Stimulated activated effector memory CD8-positive, alpha-beta T cell treated with anti-CD3 and anti-CD28 coated beads, Interleukin-12 subunit alpha, Interleukin-12 subunit beta, amount 100 ng/mL, for 72 hours (primary cell): ENCODE results near the gene RTF2.
A peak's percentile ranks its signal among the peaks of the same experiment; 100 is the strongest.

Experiments used
- ATAC-seq: fragments of 150-1000 bp; cut with Tn5 transposase; 2 replicates; pipeline ENCODE4 v1.10.0; 2021
- DNase-seq, 2 donors: peaks; one replicate each; pipeline ENCODE4 v3.0.0; 2021 to 2022; ENCODE audit warnings: low spot score in 2 of 2
- H3K27ac Mint-ChIP-seq: one replicate; pipeline ENCODE4 v1.8.0; 2022; ENCODE audit warnings: mild to moderate bottlenecking, mixed read lengths
- H3K36me3 Mint-ChIP-seq: one replicate; pipeline ENCODE4 v1.8.0; 2022; ENCODE audit warnings: mild to moderate bottlenecking, mixed read lengths
- H3K4me1 Mint-ChIP-seq: one replicate; pipeline ENCODE4 v1.8.0; 2022; ENCODE audit warnings: mixed read lengths
- H3K4me3 Mint-ChIP-seq: one replicate; pipeline ENCODE4 v1.8.0; 2022; ENCODE audit warnings: mild to moderate bottlenecking, mixed read lengths
- H3K9me3 Mint-ChIP-seq: one replicate; pipeline ENCODE4 v1.8.0; 2022; ENCODE audit warnings: mixed read lengths

RTF2 gene

DNA sequence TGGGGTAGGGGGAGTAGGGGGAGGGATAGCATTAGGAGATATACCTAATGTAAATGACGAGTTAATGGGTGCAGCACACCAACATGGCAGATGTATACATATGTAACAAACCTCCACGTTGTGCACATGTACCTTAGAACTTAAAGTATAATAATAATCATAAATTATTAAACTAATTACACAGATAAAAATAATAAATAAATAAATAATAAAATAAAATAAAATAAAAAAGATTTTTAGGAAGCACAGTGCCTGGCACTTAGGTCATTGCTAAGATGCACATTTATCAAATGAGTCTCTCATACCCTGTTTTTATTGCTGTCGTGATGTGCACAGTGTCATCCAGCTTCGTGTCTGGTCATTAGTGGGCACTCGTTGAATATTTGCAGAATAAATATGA lies 19.0 kb upstream of the RTF2 start:
- DNase-seq, result no peak
- Mint-ChIP-seq H3K9me3 (no peaks in the 10 kb centered on the region), H3K27ac (no peak overlapping the region), H3K36me3 (peaks cover 71% of the 10 kb centered on the region), H3K4me1 (peaks cover 16% of the 10 kb centered on the region), H3K4me3 (no peak overlapping the region)
- no peak for ATAC-seq

DNA sequence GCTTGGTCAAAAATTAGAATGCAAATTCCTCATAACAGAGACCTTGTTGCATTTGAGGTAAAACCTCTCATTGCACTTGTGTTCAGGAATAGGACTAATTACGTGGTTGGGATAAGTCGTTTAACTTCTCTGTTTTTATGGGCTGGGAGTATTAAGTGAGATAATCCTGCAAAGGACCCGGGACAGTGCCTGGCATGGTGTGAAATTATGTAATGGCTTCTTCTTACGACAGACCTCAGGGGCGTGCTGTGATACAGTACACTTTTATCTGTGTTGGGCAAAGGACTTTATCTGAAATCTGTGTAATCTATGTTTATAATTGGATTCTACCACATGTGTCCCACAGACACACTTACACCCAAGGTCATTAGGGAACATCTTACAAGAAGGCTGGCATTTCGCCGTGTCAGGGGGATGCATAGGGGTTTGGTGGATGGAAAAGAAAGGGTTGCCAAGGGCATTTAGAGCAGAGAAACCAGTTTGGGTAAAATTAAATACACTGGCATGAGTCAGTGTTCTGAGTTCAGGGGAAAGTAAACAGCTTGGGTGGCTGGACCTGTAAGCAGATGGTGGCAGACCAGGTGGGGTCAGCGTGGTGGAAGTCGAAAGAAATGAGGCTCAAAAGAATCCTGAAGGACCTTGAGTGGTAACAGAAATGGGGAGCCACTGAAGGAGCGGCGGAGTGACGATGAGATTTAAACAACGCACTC lies 17.2 kb upstream of the RTF2 start:
- ATAC-seq (no peak), DNase-seq (no peak)
- Mint-ChIP-seq H3K9me3 (no peaks in the 10 kb centered on the region), H3K36me3 (peaks cover 67% of the 10 kb centered on the region), H3K27ac (peak overlapping the region; percentile 65), H3K4me1 (peaks cover 19% of the 10 kb centered on the region), H3K4me3 (no peak overlapping the region)

GRCh38 chr20:56453352-56453751 lies 15.1 kb upstream of the RTF2 start:
- no peaks in the 10 kb centered on the region for H3K9me3 Mint-ChIP-seq
- ATAC-seq, result no peak
- H3K36me3 Mint-ChIP-seq, result peaks cover 56% of the 10 kb centered on the region
- no peak overlapping the region for H3K27ac Mint-ChIP-seq
- H3K4me1 Mint-ChIP-seq, result peaks cover 19% of the 10 kb centered on the region
- peak overlapping the region; percentile 40 for H3K4me3 Mint-ChIP-seq
- no peak for DNase-seq

DNA sequence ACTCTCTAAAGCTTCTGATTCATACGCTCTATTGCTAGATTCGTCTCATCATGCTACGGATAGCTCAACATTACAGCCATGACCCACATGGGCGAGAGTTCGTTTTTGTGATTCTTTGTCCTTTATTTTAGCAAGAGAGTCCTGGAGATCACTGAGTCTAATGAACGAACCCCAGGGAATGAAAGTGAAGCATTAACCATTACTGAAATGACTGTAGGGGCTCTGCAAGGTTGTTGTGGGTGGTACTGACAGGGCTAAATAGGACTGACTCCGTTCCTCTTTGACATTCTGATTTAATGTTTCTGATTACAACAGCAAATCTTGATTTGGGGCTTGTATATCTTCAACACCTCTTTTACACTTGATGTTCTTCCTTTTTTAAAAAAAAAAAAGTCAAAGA lies 13.7 kb upstream of the RTF2 start:
- DNase-seq, result no peak
- H3K27ac Mint-ChIP-seq, result peak overlapping the region; percentile 92
- peaks cover 23% of the 10 kb centered on the region for H3K4me1 Mint-ChIP-seq
- H3K4me3 Mint-ChIP-seq, result peak overlapping the region; percentile 40
- ATAC-seq, result peak; percentile 99
- no peaks in the 10 kb centered on the region for H3K9me3 Mint-ChIP-seq
- peaks cover 59% of the 10 kb centered on the region for H3K36me3 Mint-ChIP-seq

- Mint-ChIP-seq H3K9me3 (no peaks in the 10 kb centered on the region), H3K4me3 (no peak overlapping the region), H3K4me1 (peaks cover 45% of the 10 kb centered on the region), H3K27ac (no peak overlapping the region), H3K36me3 (peaks cover 32% of the 10 kb centered on the region)
- ATAC-seq, result no peak
- no peak for DNase-seq
Observed at GRCh38 chr20:56458206-56458821, 10.1 kb upstream of the RTF2 start.

DNA sequence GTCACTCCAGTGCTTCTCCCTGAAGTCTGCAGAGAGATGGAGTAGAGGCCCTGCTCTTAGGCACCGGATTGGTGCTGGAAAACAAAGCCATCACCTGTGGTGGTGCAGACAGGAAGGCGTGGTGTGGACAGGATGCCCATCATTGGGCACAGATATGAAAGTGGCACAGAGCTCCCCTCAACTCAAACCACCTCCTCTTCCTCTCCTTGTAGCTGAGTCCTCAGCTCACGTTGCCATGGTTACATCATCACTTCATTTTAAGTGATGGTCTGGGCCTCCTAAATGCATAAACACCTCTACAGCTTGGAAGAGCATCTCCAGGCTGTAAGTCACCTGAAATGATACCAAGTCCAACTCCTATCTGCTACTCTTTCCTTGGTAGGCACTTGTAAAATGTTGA lies 8.0 kb upstream of the RTF2 start:
- Mint-ChIP-seq H3K4me3 (no peak overlapping the region), H3K4me1 (peaks cover 37% of the 10 kb centered on the region), H3K27ac (peak overlapping the region; percentile 85), H3K36me3 (peaks cover 22% of the 10 kb centered on the region), H3K9me3 (no peaks in the 10 kb centered on the region)
- ATAC-seq (peak; percentile 91), DNase-seq (no peak)

DNA sequence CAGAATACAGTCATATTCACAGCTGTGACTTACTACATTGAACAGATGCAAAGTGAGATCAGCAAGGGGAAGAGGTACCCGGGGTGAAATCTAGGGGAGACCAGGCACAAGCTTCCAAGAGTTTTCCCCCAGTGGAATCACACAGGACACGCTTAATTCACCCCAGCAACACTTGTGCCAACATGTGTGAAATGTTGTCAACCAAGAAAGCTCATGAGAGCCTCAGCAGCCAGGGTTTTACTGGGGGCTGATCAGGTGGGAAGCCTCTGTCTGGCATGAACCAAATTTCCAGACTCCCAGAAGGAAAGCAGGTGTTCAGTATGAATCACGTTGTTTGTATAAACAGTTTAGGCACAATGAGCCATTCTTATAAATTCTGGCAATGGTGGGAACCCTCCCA lies 6.9 kb upstream of the RTF2 start:
- Mint-ChIP-seq H3K4me1 (peaks cover 40% of the 10 kb centered on the region), H3K9me3 (no peaks in the 10 kb centered on the region), H3K4me3 (no peak overlapping the region), H3K27ac (peak overlapping the region; percentile 85), H3K36me3 (peaks cover 19% of the 10 kb centered on the region)
- ATAC-seq (no peak), DNase-seq (no peak)

DNA sequence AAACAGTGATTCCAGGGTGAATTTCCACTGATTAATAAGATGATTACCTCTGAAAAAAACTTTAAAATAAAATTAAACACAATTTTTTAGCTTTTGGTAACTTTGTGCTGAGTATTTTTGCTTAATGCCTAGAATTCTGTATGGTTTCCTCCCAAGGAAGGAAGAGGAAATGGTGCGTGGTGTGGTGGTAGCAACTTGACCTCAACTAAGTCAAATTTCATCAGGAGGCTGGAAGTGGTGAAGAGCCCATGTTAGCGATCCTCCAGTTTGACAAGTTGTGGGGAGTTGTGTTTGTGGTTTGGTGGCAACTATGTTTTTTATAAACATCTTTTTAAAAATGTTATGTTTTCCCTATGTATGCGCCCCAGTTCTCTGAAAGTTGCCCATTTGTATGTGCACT lies 5.0 kb upstream of the RTF2 start:
- DNase-seq (no peak), ATAC-seq (no peak)
- H3K4me3 Mint-ChIP-seq, result peak overlapping the region; percentile 40
- H3K9me3 Mint-ChIP-seq, result no peaks in the 10 kb centered on the region
- peak overlapping the region; percentile 32 for H3K27ac Mint-ChIP-seq
- H3K36me3 Mint-ChIP-seq, result peaks cover 26% of the 10 kb centered on the region
- H3K4me1 Mint-ChIP-seq, result peaks cover 48% of the 10 kb centered on the region

- Mint-ChIP-seq H3K4me3 (no peak overlapping the region), H3K36me3 (peaks cover 23% of the 10 kb centered on the region), H3K27ac (no peak overlapping the region), H3K9me3 (no peaks in the 10 kb centered on the region), H3K4me1 (peaks cover 49% of the 10 kb centered on the region)
- ATAC-seq, result no peak
- no peak for DNase-seq
Observed at GRCh38 chr20:56465997-56466396, 2.4 kb upstream of the RTF2 start.

DNA sequence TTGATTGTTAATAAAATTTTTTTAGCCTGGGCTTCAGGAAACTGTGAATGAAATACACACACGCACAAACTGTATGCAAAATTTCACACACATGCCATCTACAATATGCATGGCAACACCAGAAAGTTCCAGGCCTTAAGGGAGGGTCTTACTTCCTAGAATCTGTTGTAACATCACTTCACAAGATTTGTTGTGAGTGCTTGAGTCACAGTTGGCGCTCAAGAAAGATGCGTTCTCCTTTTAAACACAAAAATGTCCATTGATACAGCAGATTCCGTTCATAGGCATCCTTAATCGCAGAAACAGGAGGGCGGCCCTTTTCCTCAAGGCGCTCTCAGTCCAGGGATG lies 485 bp upstream of the RTF2 start:
- peak; percentile 42 for ATAC-seq
- peaks cover 42% of the 10 kb centered on the region for H3K36me3 Mint-ChIP-seq
- no peak for DNase-seq
- H3K4me1 Mint-ChIP-seq, result peaks cover 41% of the 10 kb centered on the region
- no peaks in the 10 kb centered on the region for H3K9me3 Mint-ChIP-seq
- peak overlapping the region; percentile 96 for H3K27ac Mint-ChIP-seq
- peak overlapping the region; percentile 91 for H3K4me3 Mint-ChIP-seq

DNA sequence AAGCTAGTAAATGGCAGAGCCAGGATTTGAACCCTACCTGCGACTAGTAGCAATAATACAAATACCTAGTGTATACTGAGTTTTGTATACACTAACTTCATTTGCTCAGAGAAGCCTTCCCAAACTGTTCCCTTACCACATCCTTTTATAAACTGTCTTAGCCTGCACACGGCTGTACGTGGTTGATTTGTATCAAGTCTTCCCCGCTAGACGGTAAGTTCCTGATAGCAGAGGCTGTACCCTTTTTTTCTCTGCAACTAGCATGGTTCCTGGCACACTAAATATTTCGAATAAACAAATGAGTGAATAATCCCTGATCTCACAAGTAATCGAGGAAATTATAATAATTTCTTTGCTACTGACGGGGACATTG lies 636 bp downstream of the RTF2 start:
- Mint-ChIP-seq H3K9me3 (no peaks in the 10 kb centered on the region), H3K27ac (peak overlapping the region; percentile 96), H3K4me1 (peaks cover 29% of the 10 kb centered on the region), H3K36me3 (peaks cover 53% of the 10 kb centered on the region), H3K4me3 (peak overlapping the region; percentile 91)
- no peak for ATAC-seq
- DNase-seq, result no peak

DNA sequence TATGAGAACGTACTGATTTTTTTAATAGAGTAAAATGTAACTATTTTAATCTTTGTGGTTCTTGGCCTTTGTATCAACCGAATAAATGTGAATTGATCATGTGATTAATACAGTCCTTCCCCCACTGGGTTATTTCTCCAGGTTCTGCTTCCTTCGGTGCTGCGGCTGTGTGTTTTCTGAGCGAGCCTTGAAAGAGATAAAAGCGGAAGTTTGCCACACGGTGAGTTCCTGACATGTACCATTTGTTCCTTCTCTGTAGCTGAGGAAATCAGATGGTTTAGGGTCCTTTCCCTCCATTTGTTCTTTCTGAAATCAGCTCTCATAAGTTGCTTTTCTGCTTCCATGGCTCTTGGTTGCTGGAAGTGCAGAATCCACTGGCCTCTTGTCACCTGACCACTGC lies 15.5 kb downstream of the RTF2 start:
- ATAC-seq, result no peak

DNA sequence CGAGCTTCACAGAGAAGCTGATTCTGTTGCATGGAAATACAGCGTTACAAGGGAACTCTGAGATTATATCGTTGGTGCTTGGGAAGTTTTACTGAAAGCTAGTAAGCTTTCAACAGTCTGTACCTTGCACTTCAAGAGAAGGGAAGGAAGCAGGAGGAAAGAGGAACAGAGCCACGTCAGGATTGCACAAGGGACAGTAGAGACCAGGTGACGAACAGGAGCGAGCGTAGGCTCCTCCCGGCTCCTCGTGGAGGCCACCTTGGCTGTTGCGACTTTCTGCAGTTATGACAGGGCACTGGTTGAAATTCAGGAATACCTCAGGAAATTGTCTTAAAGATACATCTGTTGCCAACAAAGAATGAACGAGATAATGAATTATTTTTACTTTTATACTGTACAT lies 18.8 kb downstream of the RTF2 start:
- H3K36me3 Mint-ChIP-seq, result peaks cover 98% of the 10 kb centered on the region
- no peak for DNase-seq

More for the DNA sequence above, 15.5 kb downstream of the RTF2 start:
- no peak overlapping the region for H3K4me3 Mint-ChIP-seq
- no peak for DNase-seq
- H3K36me3 Mint-ChIP-seq, result peaks cover 100% of the 10 kb centered on the region
- H3K4me1 Mint-ChIP-seq, result peaks cover 20% of the 10 kb centered on the region
- H3K27ac Mint-ChIP-seq, result peak overlapping the region; percentile 13
- no peaks in the 10 kb centered on the region for H3K9me3 Mint-ChIP-seq

DNA sequence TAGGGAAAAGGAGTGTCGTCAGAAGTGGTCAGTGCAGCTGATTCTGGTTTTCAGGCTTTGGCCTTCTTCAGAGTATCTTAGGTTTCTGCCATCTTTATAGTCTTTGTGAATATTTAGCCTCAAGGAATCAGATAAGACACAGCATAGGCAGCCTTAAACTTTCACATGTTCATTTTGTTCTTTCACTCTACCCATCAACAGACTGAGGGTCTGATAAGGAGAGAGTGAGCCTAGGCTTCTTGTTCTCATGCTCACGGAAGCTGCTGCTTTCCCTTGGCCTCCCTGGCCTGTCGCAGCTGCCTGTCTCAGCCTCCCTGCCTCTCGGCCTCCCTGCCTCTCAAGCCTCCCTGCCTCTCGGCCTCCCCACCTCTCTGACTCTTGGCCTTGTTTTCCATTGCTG lies 20.1 kb downstream of the RTF2 start:
- Mint-ChIP-seq H3K27ac (no peak overlapping the region), H3K9me3 (no peaks in the 10 kb centered on the region), H3K4me1 (peaks cover 8% of the 10 kb centered on the region), H3K4me3 (no peak overlapping the region), H3K36me3 (peaks cover 97% of the 10 kb centered on the region)
- DNase-seq (no peak), ATAC-seq (no peak)

More for the DNA sequence above, 18.8 kb downstream of the RTF2 start:
- no peak for ATAC-seq
- no peak overlapping the region for H3K4me3 Mint-ChIP-seq
- peak overlapping the region; percentile 23 for H3K27ac Mint-ChIP-seq
- H3K4me1 Mint-ChIP-seq, result peaks cover 8% of the 10 kb centered on the region
- no peaks in the 10 kb centered on the region for H3K9me3 Mint-ChIP-seq

DNA sequence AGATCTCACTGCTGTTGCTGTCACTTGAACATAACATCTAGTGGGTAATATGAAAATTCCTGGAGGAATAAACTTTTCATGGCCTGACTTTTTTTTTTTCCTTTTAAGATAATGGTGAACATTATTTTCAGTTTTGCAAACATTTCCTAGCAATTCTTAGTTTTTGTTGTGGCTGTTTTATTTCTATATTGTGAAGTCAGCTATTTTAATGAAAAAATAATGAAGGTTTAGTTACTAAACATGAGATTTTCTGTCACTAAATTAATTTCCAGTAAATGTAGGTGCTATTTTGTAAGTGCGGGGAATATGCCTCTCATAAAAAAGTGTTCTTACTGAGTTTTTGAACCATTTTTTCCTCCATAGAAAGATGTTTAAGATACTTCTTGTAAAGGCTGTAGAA lies 32.7 kb downstream of the RTF2 start:
- Mint-ChIP-seq H3K36me3 (peaks cover 11% of the 10 kb centered on the region), H3K27ac (no peak overlapping the region), H3K4me1 (no peaks in the 10 kb centered on the region), H3K4me3 (no peak overlapping the region), H3K9me3 (no peaks in the 10 kb centered on the region)
- DNase-seq (no peak), ATAC-seq (no peak)

- no peak overlapping the region for H3K27ac Mint-ChIP-seq
- no peak for ATAC-seq
- no peaks in the 10 kb centered on the region for H3K9me3 Mint-ChIP-seq
- no peak for DNase-seq
- peaks cover 20% of the 10 kb centered on the region for H3K36me3 Mint-ChIP-seq
- H3K4me1 Mint-ChIP-seq, result peaks cover 9% of the 10 kb centered on the region
- H3K4me3 Mint-ChIP-seq, result no peak overlapping the region
Observed at GRCh38 chr20:56503916-56504315, 35.5 kb downstream of the RTF2 start.
